HepG2 (cell line): Measurements from ENCODE around the gene ARHGAP15. TPM values are rescaled to one million over a fixed set of nuclear protein-coding genes. Genes with fewer than 3 reads are reported as not detected.

ENCODE experiments used
- ATAC-seq: fragments of 200-7000 bp; cut with Tn5 transposase; 3 replicates; pipeline ENCODE4 v1.9.1; 2020; ENCODE audit warnings: mild to moderate bottlenecking, moderate library complexity
- BruUV-seq: library from RNA; stranded (reverse); fragments of 400-500 nt; replicated peaks from 2 replicates; lab custom pipeline; 2021; lab: Mats Ljungman, UMichigan
- CTCF ChIA-PET: fragments of 300-600 bp; formaldehyde crosslinking; extraction: SDS; loops from one replicate; lab custom pipeline; 2021; ENCODE audit warnings: low total read pairs, inconsistent platforms, low intra/inter-chr PET ratio; lab: Yijun Ruan, JAX
- POLR2A ChIA-PET: fragments of 350-600 bp; sonication (Branson Sonifier 250); formaldehyde crosslinking; loops from one replicate; lab custom pipeline; 2020; ENCODE audit warnings: antibody characterized with exemption, inconsistent platforms; lab: Yijun Ruan, JAX
- DNase-seq: peaks from one replicate; pipeline ENCODE4 v3.0.0-alpha.2; 2015; ENCODE audit warnings: low spot score
- FAIRE-seq: peaks from 3 replicates; lab custom pipeline; 2011; peaks lifted over from hg19 to GRCh38; lab: Jason Lieb, UNC
- H2AFZ ChIP-seq: one replicate; pipeline ENCODE4 v1.6.1; 2011; ENCODE audit warnings: low read length, inconsistent platforms
- H3K27ac ChIP-seq: fragments of 300-600 bp; 3 replicates; pipeline ENCODE4 v1.8.0; 2011; ENCODE audit warnings: mixed run types, mild to moderate bottlenecking, mixed read lengths, low read length, inconsistent platforms; ENCODE audit not compliant: insufficient read depth; ENCODE audit errors: extremely low read length
- H3K27me3 ChIP-seq, 2 experiments: fragments of 200-600 bp in 1 of 2; 2 replicates in 1 of 2; 3 replicates in 1 of 2; pipeline versions ENCODE4 v1.6.0 to v1.8.0; 2011; ENCODE audit warnings: low read length in 2 of 2, mild to moderate bottlenecking in 2 of 2, moderate library complexity in 2 of 2, inconsistent platforms in 1 of 2; ENCODE audit not compliant: insufficient read depth in 2 of 2, control insufficient read depth in 1 of 2
- H3K36me3 ChIP-seq, 2 experiments: fragments of 200-600 bp in 1 of 2; replicated peaks in 1 of 2; 2 replicates in 1 of 2; 3 replicates in 1 of 2; pipeline versions ENCODE4 v1.5.1 to v1.8.0; 2011; ENCODE audit warnings: low read length in 2 of 2, inconsistent platforms in 1 of 2; ENCODE audit not compliant: insufficient read depth in 2 of 2, control insufficient read depth in 1 of 2
- H3K4me1 ChIP-seq: 2 replicates; pipeline ENCODE4 v1.5.1; 2012; ENCODE audit warnings: low read length, inconsistent platforms; ENCODE audit not compliant: insufficient read depth
- H3K4me2 ChIP-seq: 2 replicates; pipeline ENCODE4 v1.6.0; 2011; ENCODE audit warnings: low read depth, low read length, inconsistent platforms
- H3K4me3 ChIP-seq, 3 experiments: fragments of 200-600 bp in 1 of 3; sonication (generic), shearing (Covaris generic) in 1 of 3; replicated peaks in 1 of 3; 2 replicates each; pipeline ENCODE4 v1.5.1; 2011 to 2016; ENCODE audit warnings: low read length in 3 of 3, inconsistent platforms in 2 of 3, low read depth in 2 of 3, mild to moderate bottlenecking in 2 of 3, control low read depth in 1 of 3, mixed read lengths in 1 of 3; ENCODE audit not compliant: insufficient read depth in 1 of 3
- H3K79me2 ChIP-seq: one replicate; pipeline ENCODE4 v1.6.1; 2011; ENCODE audit warnings: low read length, inconsistent platforms; ENCODE audit not compliant: insufficient read depth
- H3K9ac ChIP-seq: 2 replicates; pipeline ENCODE4 v1.6.0; 2011; ENCODE audit warnings: mild to moderate bottlenecking, low read depth, low read length, inconsistent platforms; ENCODE audit not compliant: insufficient read depth
- H3K9me3 ChIP-seq: 2 replicates; pipeline ENCODE4 v1.5.1; 2012; ENCODE audit warnings: mild to moderate bottlenecking, low read length
- H4K20me1 ChIP-seq: 2 replicates; pipeline ENCODE4 v1.6.0; 2011; ENCODE audit warnings: inconsistent platforms, mild to moderate bottlenecking, low read length, moderate library complexity; ENCODE audit not compliant: insufficient read depth
- IRF9 ChIP-seq: sonication (generic); formaldehyde crosslinking; IDR thresholded peaks from 2 replicates; pipeline ENCODE4 v1.8.0; 2022; ENCODE audit warnings: missing genetic modification reagents, mild to moderate bottlenecking, borderline replicate concordance
- MAZ ChIP-seq, 2 experiments: sonication (generic) in 1 of 2; formaldehyde crosslinking in 1 of 2; IDR thresholded peaks; 2 replicates each; pipeline versions ENCODE4 v1.5.0 to v1.6.1; 2012 to 2020; ENCODE audit warnings: low read depth in 2 of 2, mild to moderate bottlenecking in 2 of 2, borderline replicate concordance in 1 of 2, improper control_type of control experiment in 1 of 2, low read length in 1 of 2, missing genetic modification reagents in 1 of 2, moderate library complexity in 1 of 2
- MYNN ChIP-seq: sonication (generic); formaldehyde crosslinking; IDR thresholded peaks from 2 replicates; pipeline ENCODE4 v1.4.0; 2020; ENCODE audit warnings: mild to moderate bottlenecking, low read depth, missing genetic modification reagents
- POLR2A ChIP-seq, 2 experiments: IDR thresholded peaks; 2 replicates each; pipeline ENCODE4 v1.6.1; 2011; ENCODE audit warnings: low read depth in 2 of 2, low read length in 2 of 2, mild to moderate bottlenecking in 1 of 2, moderate library complexity in 1 of 2; ENCODE audit not compliant: insufficient read depth in 1 of 2
- RFXANK ChIP-seq: IDR thresholded peaks from 2 replicates; pipeline ENCODE4 v1.6.1; 2016
- THYN1 ChIP-seq: sonication (generic); formaldehyde crosslinking; IDR thresholded peaks from 2 replicates; pipeline ENCODE4 v1.8.1; 2023; ENCODE audit warnings: low read depth, mild to moderate bottlenecking, moderate library complexity, missing genetic modification reagents, borderline replicate concordance
- ZBTB43 ChIP-seq: sonication (generic); formaldehyde crosslinking; conservative IDR thresholded peaks from 2 replicates; pipeline ENCODE4 v1.4.0; 2020; ENCODE audit warnings: missing genetic modification reagents
- ZNF33B ChIP-seq: sonication (generic); formaldehyde crosslinking; IDR thresholded peaks from 2 replicates; pipeline ENCODE4 v1.5.1; 2020; ENCODE audit warnings: mild to moderate bottlenecking, missing genetic modification reagents
- ZNF407 ChIP-seq: sonication (generic); formaldehyde crosslinking; IDR thresholded peaks from one replicate; pipeline ENCODE4 v1.5.1; 2020; ENCODE audit warnings: mild to moderate bottlenecking, missing genetic modification reagents; ENCODE audit errors: not compliant biosample characterization
- ZNF510 ChIP-seq: sonication (generic); formaldehyde crosslinking; IDR thresholded peaks from 2 replicates; pipeline ENCODE4 v1.4.0; 2020; ENCODE audit warnings: low read depth, mild to moderate bottlenecking, missing genetic modification reagents
- ZNF816 ChIP-seq: sonication (generic); formaldehyde crosslinking; IDR thresholded peaks from 2 replicates; pipeline ENCODE4 v1.8.0; 2022; ENCODE audit warnings: missing genetic modification reagents, mild to moderate bottlenecking, borderline replicate concordance
- WGBS: methylation state at CpG from one replicate; pipeline ENCODE4 v1.1.6; 2017; ENCODE audit warnings: low lambda C conversion rate; 5-methylcytosine and 5-hydroxymethylcytosine counted together
- in situ Hi-C: cut with HindIII; loops from 2 replicates; pipeline ENCODE4 v1.10.0; 2017; ENCODE audit warnings: low pct_unique_long_range_greater_than_20kb; ENCODE audit not compliant: extremely low pct_ligation_motif_present
- intact Hi-C: fragments of 100-400 bp; cut with micrococcal nuclease; formaldehyde crosslinking; loops from one replicate; pipeline ENCODE4 v1.10.0; 2022; ENCODE audit not compliant: unreplicated experiment
- polyA plus RNA-seq, 8 experiments: library from polyadenylated mRNA; depleted of rRNA in 3 of 8; stranded (reverse) in 7 of 8; unstranded in 1 of 8; fragments of >200 nt; fragmentation: Illumina TruSeq in 4 of 8; extraction: Trizol in 4 of 8; gene quantifications; 2 replicates each; pipeline versions ENCODE4 v1.2.1 to v1.2.3, GENCODE V29; 2011 to 2016; ENCODE audit warnings: low read depth in 4 of 8, missing spikeins in 1 of 8, mixed read lengths in 1 of 8; ENCODE audit not compliant: insufficient read depth in 1 of 8
- total RNA-seq, 5 experiments: library from RNA; depleted of rRNA; stranded (reverse); fragments of >200 nt; fragmentation: Illumina TruSeq; extraction: Trizol; gene quantifications; 2 replicates each; pipeline ENCODE4 v1.2.3, GENCODE V29; 2016; ENCODE audit warnings: low read depth in 1 of 5

The ARHGAP15 gene
- total and polyA plus RNA-seq, 2 of the 13 experiments (the other 11 are each of a cell fraction or from before 2014, with no cell fraction given): 0.04 TPM; not detected in 1

GRCh38 chr2:143356736-143357446, 227.7 kb downstream of the ARHGAP15 start:
- Histone ChIP-seq H3K27me3 (no peaks in the 10 kb centered on the region), H3K4me3 (no peak overlapping the region), H3K27ac (no peak overlapping the region), H3K4me1 (no peaks in the 10 kb centered on the region), H2AFZ (no peak overlapping the region), H3K4me2 (no peak overlapping the region), H3K9ac (no peak overlapping the region), H3K36me3 (no peaks in the 10 kb centered on the region), H3K9me3 (no peaks in the 10 kb centered on the region), H4K20me1 (no peaks in the 10 kb centered on the region), H3K79me2 (no peaks in the 10 kb centered on the region)
- DNase-seq (no peak), ATAC-seq (no peak), FAIRE-seq (no peak)
- CTCF ChIA-PET: no interaction called here
- WGBS: 7% methylated on average over 6 of the region's 6 CpGs
- POLR2A ChIA-PET: no interaction called here
- intact Hi-C loops: no loop called here
- no TSS peak for BruUV-seq
- in situ Hi-C loops: no loop called here
- TF ChIP-seq ZNF407 (CRISPR knock-in tag): no peak
- TF ChIP-seq ZNF33B: no peak
- no peak for TF ChIP-seq MAZ (IDR thresholded peaks at IDR 0.05; ENCODE audit: borderline replicate concordance, low read depth, low read length)
- no peak for TF ChIP-seq MAZ (CRISPR knock-in tag; IDR thresholded peaks at IDR 0.05; ENCODE audit: low read depth)
- no peak for TF ChIP-seq ZBTB43 (CRISPR knock-in tag)
- TF ChIP-seq THYN1 (CRISPR knock-in tag): no peak
- no peak for TF ChIP-seq ZNF816 (CRISPR knock-in tag)
- TF ChIP-seq ZNF510: no peak
- TF ChIP-seq POLR2A (IDR thresholded peaks at IDR 0.05; ENCODE audit: insufficient read depth in 1 of 2, low read depth in 2 of 2, low read length in 2 of 2): no peak
- TF ChIP-seq MYNN: no peak
- TF ChIP-seq RFXANK (CRISPR knock-in tag): no peak
- no peak for TF ChIP-seq IRF9 (CRISPR knock-in tag)
